ENCODE data around the gene SLC24A3.
A peak's percentile ranks its signal among the peaks of the same experiment; 100 is the strongest.

SLC24A3 gene

GRCh38 chr20:19333563-19333962, 121.1 kb downstream of the SLC24A3 start:
- no peak overlapping the region for H3K27ac ChIP-seq (ENCODE audit: low read depth, low read length)
- no peak overlapping the region for H3K4me3 ChIP-seq (ENCODE audit: low read depth in 1 of 5, low read length in 5 of 5)
- no peaks in the 10 kb centered on the region for H3K36me3 ChIP-seq (ENCODE audit: control insufficient read depth in 5 of 5, insufficient read depth in 5 of 5, low read length in 5 of 5)
- H3K9me3 ChIP-seq (ENCODE audit: control insufficient read depth in 5 of 5, low read length in 5 of 5): no peaks in the 10 kb centered on the region
- H3K27me3 ChIP-seq (ENCODE audit: control insufficient read depth in 5 of 5, insufficient read depth in 4 of 5, low read length in 5 of 5): no peaks in the 10 kb centered on the region
- peaks cover 0 to 8% (median 4%) of the 10 kb centered on the region in 5 donors for H3K4me1 ChIP-seq (ENCODE audit: control insufficient read depth in 5 of 5, insufficient read depth in 5 of 5, low read length in 5 of 5)
- no peak overlapping the region for H3K9ac ChIP-seq (ENCODE audit: low read length in 5 of 5)

DNA sequence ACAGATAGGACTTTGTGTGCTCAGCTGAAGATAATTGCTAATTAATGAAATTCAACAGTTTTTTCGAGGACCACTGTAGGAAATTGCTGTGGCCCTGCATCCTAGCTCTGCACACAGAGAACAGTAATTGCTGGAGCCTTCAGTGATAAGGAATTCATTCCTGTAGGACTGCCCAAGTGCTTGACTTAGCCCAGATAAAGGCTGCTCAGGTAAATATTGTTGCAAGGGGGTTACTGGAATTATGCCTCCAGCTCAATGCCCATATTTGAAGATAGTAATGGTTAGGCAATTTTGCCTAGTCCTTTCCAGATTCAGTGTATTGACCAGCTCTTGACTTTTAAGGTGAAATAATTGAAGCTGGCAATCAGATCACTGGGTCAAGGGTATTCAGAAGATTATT, 122.9 kb downstream of the SLC24A3 start:
- Histone ChIP-seq H3K9ac (ENCODE audit: low read length in 5 of 5) (no peak overlapping the region), H3K36me3 (ENCODE audit: control insufficient read depth in 5 of 5, insufficient read depth in 5 of 5, low read length in 5 of 5) (no peaks in the 10 kb centered on the region), H3K4me1 (ENCODE audit: control insufficient read depth in 5 of 5, insufficient read depth in 5 of 5, low read length in 5 of 5) (peaks cover 0 to 13% (median 7%) of the 10 kb centered on the region in 5 donors), H3K27ac (ENCODE audit: low read depth, low read length) (no peak overlapping the region), H3K4me3 (ENCODE audit: low read depth in 1 of 5, low read length in 5 of 5) (no peak overlapping the region), H3K27me3 (ENCODE audit: control insufficient read depth in 5 of 5, insufficient read depth in 4 of 5, low read length in 5 of 5) (no peaks in the 10 kb centered on the region), H3K9me3 (ENCODE audit: control insufficient read depth in 5 of 5, low read length in 5 of 5) (no peaks in the 10 kb centered on the region)

GRCh38 chr20:19335916-19336315, 123.5 kb downstream of the SLC24A3 start:
- no peak overlapping the region for H3K4me3 ChIP-seq (ENCODE audit: low read depth in 1 of 5, low read length in 5 of 5)
- no peaks in the 10 kb centered on the region for H3K27me3 ChIP-seq (ENCODE audit: control insufficient read depth in 5 of 5, insufficient read depth in 4 of 5, low read length in 5 of 5)
- H3K27ac ChIP-seq (ENCODE audit: low read depth, low read length): no peak overlapping the region

GRCh38 chr20:19336631-19337030, 124.2 kb downstream of the SLC24A3 start:
- Histone ChIP-seq H3K9me3 (ENCODE audit: control insufficient read depth in 5 of 5, low read length in 5 of 5) (no peaks in the 10 kb centered on the region), H3K27me3 (ENCODE audit: control insufficient read depth in 5 of 5, insufficient read depth in 4 of 5, low read length in 5 of 5) (no peaks in the 10 kb centered on the region), H3K36me3 (ENCODE audit: control insufficient read depth in 5 of 5, insufficient read depth in 5 of 5, low read length in 5 of 5) (no peaks in the 10 kb centered on the region), H3K27ac (ENCODE audit: low read depth, low read length) (no peak overlapping the region), H3K9ac (ENCODE audit: low read length in 5 of 5) (no peak overlapping the region), H3K4me1 (ENCODE audit: control insufficient read depth in 5 of 5, insufficient read depth in 5 of 5, low read length in 5 of 5) (peaks cover 0 to 18% (median 7%) of the 10 kb centered on the region in 5 donors), H3K4me3 (ENCODE audit: low read depth in 1 of 5, low read length in 5 of 5) (no peak overlapping the region)

More at GRCh38 chr20:19335916-19336315, 123.5 kb downstream of the SLC24A3 start:
- Histone ChIP-seq H3K36me3 (ENCODE audit: control insufficient read depth in 5 of 5, insufficient read depth in 5 of 5, low read length in 5 of 5) (no peaks in the 10 kb centered on the region), H3K9me3 (ENCODE audit: control insufficient read depth in 5 of 5, low read length in 5 of 5) (no peaks in the 10 kb centered on the region), H3K4me1 (ENCODE audit: control insufficient read depth in 5 of 5, insufficient read depth in 5 of 5, low read length in 5 of 5) (peaks cover 0 to 13% (median 7%) of the 10 kb centered on the region in 5 donors), H3K9ac (ENCODE audit: low read length in 5 of 5) (no peak overlapping the region)

GRCh38 chr20:19338380-19338779, 125.9 kb downstream of the SLC24A3 start:
- Histone ChIP-seq H3K27me3 (ENCODE audit: control insufficient read depth in 5 of 5, insufficient read depth in 4 of 5, low read length in 5 of 5) (no peaks in the 10 kb centered on the region), H3K9me3 (ENCODE audit: control insufficient read depth in 5 of 5, low read length in 5 of 5) (no peaks in the 10 kb centered on the region), H3K4me3 (ENCODE audit: low read depth in 1 of 5, low read length in 5 of 5) (no peak overlapping the region), H3K36me3 (ENCODE audit: control insufficient read depth in 5 of 5, insufficient read depth in 5 of 5, low read length in 5 of 5) (no peaks in the 10 kb centered on the region), H3K4me1 (ENCODE audit: control insufficient read depth in 5 of 5, insufficient read depth in 5 of 5, low read length in 5 of 5) (peaks cover 0 to 17% (median 3%) of the 10 kb centered on the region in 5 donors), H3K9ac (ENCODE audit: low read length in 5 of 5) (no peak overlapping the region), H3K27ac (ENCODE audit: low read depth, low read length) (no peak overlapping the region)

DNA sequence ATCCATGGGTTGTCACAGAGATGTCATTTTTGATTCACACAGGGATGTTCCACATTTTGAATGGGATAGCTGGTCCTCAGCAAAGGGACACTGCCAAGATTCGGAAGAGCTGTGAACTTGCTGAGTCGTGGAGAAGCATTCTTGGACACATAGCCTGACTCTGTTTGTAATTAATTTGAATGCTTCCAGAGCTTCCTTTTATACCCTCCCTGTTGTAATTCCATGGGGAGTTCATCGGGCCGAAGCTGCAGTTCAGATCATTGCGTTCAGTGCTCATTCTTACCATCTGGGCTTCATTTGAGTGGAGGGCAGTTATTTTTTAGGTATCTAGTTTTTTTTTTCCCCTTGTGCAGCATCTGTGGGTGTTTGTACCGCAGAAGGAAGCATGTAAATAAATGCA, 126.5 kb downstream of the SLC24A3 start:
- H3K4me3 ChIP-seq (ENCODE audit: low read depth in 1 of 5, low read length in 5 of 5): no peak overlapping the region
- H3K27me3 ChIP-seq (ENCODE audit: control insufficient read depth in 5 of 5, insufficient read depth in 4 of 5, low read length in 5 of 5): no peaks in the 10 kb centered on the region
- H3K27ac ChIP-seq (ENCODE audit: low read depth, low read length): no peak overlapping the region
- H3K36me3 ChIP-seq (ENCODE audit: control insufficient read depth in 5 of 5, insufficient read depth in 5 of 5, low read length in 5 of 5): no peaks in the 10 kb centered on the region
- H3K4me1 ChIP-seq (ENCODE audit: control insufficient read depth in 5 of 5, insufficient read depth in 5 of 5, low read length in 5 of 5): peaks cover 0 to 17% (median 3%) of the 10 kb centered on the region in 5 donors
- no peaks in the 10 kb centered on the region for H3K9me3 ChIP-seq (ENCODE audit: control insufficient read depth in 5 of 5, low read length in 5 of 5)
- no peak overlapping the region for H3K9ac ChIP-seq (ENCODE audit: low read length in 5 of 5)

GRCh38 chr20:19341348-19342053, 129.1 kb downstream of the SLC24A3 start:
- H3K36me3 ChIP-seq (ENCODE audit: control insufficient read depth in 5 of 5, insufficient read depth in 5 of 5, low read length in 5 of 5): no peaks in the 10 kb centered on the region
- H3K4me3 ChIP-seq (ENCODE audit: low read depth in 1 of 5, low read length in 5 of 5): no peak overlapping the region
- peaks cover 0 to 17% (median 3%) of the 10 kb centered on the region in 5 donors for H3K4me1 ChIP-seq (ENCODE audit: control insufficient read depth in 5 of 5, insufficient read depth in 5 of 5, low read length in 5 of 5)
- no peaks in the 10 kb centered on the region for H3K27me3 ChIP-seq (ENCODE audit: control insufficient read depth in 5 of 5, insufficient read depth in 4 of 5, low read length in 5 of 5)
- H3K9ac ChIP-seq (ENCODE audit: low read length in 5 of 5): no peak overlapping the region
- H3K27ac ChIP-seq (ENCODE audit: low read depth, low read length): no peak overlapping the region
- H3K9me3 ChIP-seq (ENCODE audit: control insufficient read depth in 5 of 5, low read length in 5 of 5): no peaks in the 10 kb centered on the region

DNA sequence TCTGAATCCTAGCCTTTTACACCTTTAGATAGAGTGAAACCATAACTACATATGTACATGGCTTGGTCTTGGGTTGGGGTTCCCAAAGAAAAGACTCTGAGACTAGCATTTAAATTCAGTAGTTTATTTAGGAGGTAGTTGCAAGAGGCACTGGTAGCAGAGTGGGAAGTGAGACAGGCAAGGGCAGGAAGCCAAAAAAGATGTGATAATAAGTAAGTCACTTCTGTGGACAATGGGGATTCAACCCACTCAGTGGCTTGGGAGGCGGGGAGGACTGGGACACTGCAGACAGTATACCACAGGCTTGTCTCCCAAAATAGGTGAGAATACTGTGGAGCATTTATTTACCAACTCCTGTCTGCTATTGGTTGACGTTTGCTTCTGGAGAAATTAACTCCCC, 131.9 kb downstream of the SLC24A3 start:
- Histone ChIP-seq H3K9ac (ENCODE audit: low read length in 5 of 5) (no peak overlapping the region), H3K9me3 (ENCODE audit: control insufficient read depth in 5 of 5, low read length in 5 of 5) (no peaks in the 10 kb centered on the region), H3K27ac (ENCODE audit: low read depth, low read length) (no peak overlapping the region), H3K4me1 (ENCODE audit: control insufficient read depth in 5 of 5, insufficient read depth in 5 of 5, low read length in 5 of 5) (peaks cover 0 to 12% (median 0%) of the 10 kb centered on the region in 5 donors), H3K4me3 (ENCODE audit: low read depth in 1 of 5, low read length in 5 of 5) (no peak overlapping the region), H3K27me3 (ENCODE audit: control insufficient read depth in 5 of 5, insufficient read depth in 4 of 5, low read length in 5 of 5) (no peaks in the 10 kb centered on the region), H3K36me3 (ENCODE audit: control insufficient read depth in 5 of 5, insufficient read depth in 5 of 5, low read length in 5 of 5) (no peaks in the 10 kb centered on the region)

DNA sequence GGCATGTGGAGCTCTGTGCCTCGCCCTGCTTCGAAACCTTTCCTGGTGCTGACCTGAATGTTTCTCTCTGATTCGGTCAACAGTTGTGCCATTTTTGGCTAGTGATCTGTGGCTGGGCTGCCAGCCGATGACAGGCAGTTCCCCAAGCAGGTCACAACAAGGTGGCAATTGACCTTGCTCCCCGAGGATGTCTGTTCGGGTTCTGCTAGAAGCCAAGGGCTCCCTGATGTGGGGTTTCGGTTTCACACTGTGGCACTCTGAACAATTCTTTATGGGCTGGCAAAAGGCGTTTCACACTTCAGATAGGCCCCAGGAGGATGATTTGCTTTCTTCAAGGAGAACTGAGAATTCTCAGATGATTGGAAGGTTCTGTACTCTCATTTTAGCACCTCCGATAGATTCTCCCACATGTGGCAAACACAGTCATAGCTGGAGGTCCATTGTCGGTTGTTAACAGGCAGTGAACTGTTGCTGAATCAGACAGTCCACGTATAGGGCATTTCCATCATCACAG, 135.6 kb downstream of the SLC24A3 start:
- no peak overlapping the region for H3K27ac ChIP-seq (ENCODE audit: low read depth, low read length)
- H3K9me3 ChIP-seq (ENCODE audit: control insufficient read depth in 5 of 5, low read length in 5 of 5): no peaks in the 10 kb centered on the region
- no peak overlapping the region for H3K9ac ChIP-seq (ENCODE audit: low read length in 5 of 5)
- H3K36me3 ChIP-seq (ENCODE audit: control insufficient read depth in 5 of 5, insufficient read depth in 5 of 5, low read length in 5 of 5): no peaks in the 10 kb centered on the region
- H3K4me3 ChIP-seq (ENCODE audit: low read depth in 1 of 5, low read length in 5 of 5): peak overlapping the region in 2 of 5 donors; percentile 35 to 45
- no peaks in the 10 kb centered on the region for H3K27me3 ChIP-seq (ENCODE audit: control insufficient read depth in 5 of 5, insufficient read depth in 4 of 5, low read length in 5 of 5)
- peaks cover 0 to 3% (median 3%) of the 10 kb centered on the region in 5 donors for H3K4me1 ChIP-seq (ENCODE audit: control insufficient read depth in 5 of 5, insufficient read depth in 5 of 5, low read length in 5 of 5)

DNA sequence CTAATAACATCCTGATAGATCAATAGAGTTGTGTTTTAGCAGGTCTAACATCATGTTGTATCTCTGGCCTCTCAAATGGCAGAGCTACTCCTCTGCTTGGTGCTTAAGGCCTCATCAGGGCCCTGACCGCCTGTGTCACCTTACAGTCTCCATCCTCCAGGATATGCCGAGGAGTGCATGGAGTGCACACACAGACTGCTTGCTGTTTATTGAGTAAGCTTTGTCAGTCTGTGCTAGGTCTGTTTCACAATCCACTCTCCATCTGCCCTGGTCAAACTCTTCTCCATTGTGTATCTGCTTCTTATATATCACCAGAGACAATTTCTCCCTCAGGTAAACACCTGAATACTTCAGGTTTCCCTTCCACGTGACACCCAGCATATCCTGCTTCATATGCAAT, 136.1 kb downstream of the SLC24A3 start:
- no peaks in the 10 kb centered on the region for H3K9me3 ChIP-seq (ENCODE audit: control insufficient read depth in 5 of 5, low read length in 5 of 5)
- no peaks in the 10 kb centered on the region for H3K27me3 ChIP-seq (ENCODE audit: control insufficient read depth in 5 of 5, insufficient read depth in 4 of 5, low read length in 5 of 5)
- peaks cover 0 to 3% (median 3%) of the 10 kb centered on the region in 5 donors for H3K4me1 ChIP-seq (ENCODE audit: control insufficient read depth in 5 of 5, insufficient read depth in 5 of 5, low read length in 5 of 5)
- no peak overlapping the region for H3K4me3 ChIP-seq (ENCODE audit: low read depth in 1 of 5, low read length in 5 of 5)
- H3K9ac ChIP-seq (ENCODE audit: low read length in 5 of 5): no peak overlapping the region
- H3K36me3 ChIP-seq (ENCODE audit: control insufficient read depth in 5 of 5, insufficient read depth in 5 of 5, low read length in 5 of 5): no peaks in the 10 kb centered on the region
- no peak overlapping the region for H3K27ac ChIP-seq (ENCODE audit: low read depth, low read length)
